ENCODE data around the gene PLXNB2. TPM values are rescaled to one million over a fixed set of nuclear protein-coding genes. Genes with fewer than 3 reads are reported as not detected.

Gene PLXNB2
- total RNA-seq, 1 donor from 2014 or later = 443 TPM

DNA sequence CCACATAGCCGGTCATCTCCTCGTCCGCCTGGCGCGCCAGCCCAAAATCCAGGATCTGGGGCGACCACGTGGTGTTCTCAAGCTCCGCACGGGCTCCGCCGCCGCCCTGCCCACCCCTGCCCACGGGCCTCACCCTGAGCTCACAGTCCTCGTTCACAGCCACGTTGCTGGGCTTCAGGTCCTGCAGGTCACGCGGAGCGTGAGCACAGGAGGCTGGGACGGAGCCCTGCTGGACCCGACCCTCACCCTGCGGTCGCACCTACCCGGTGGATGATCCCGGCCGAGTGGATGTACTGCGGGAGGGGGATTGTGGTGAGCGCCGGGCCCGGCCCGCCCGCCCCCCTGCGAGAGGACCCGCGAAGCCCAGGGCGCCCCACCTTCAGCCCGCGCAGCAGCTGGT lies 40.5 kb downstream of the PLXNB2 start:
- no peak for DNase-seq (ENCODE audit: low spot score)

DNA sequence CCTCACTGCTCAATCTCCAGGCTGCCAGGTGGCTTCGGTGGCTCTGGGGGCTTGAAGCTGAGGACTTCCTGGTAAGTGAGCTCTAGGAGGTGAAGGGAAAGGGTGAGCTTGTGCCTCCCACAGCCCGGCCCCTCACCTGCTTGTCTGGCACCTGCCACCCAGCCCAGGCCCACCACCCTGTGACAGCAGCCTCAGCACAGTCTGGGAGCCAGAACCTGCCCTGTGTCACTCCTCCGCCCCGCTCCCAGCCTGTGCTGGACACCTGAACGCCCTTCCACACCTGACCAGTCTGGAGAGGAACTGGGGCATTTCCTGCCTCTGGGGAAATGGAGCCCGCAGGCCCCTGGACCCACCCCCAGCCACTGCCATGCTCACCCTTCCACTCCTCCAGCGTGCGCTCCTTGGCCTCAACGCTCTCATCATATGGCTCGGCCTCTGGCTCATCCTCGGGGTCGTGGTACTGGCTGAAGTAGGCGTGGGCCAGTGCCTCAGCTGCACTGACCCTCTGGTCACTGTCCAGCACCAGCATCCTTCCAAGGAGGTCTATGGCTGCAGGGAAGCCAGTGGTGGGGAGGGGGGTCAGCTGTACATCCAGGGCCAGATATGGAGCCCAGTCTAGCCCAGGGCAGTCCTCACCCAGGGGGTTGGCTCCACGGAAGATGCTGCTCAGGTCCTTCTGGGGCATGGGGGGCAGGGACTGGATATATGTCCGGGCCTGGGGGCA lies 42.3 kb downstream of the PLXNB2 start:
- DNase-seq (ENCODE audit: low spot score) = no peak

DNA sequence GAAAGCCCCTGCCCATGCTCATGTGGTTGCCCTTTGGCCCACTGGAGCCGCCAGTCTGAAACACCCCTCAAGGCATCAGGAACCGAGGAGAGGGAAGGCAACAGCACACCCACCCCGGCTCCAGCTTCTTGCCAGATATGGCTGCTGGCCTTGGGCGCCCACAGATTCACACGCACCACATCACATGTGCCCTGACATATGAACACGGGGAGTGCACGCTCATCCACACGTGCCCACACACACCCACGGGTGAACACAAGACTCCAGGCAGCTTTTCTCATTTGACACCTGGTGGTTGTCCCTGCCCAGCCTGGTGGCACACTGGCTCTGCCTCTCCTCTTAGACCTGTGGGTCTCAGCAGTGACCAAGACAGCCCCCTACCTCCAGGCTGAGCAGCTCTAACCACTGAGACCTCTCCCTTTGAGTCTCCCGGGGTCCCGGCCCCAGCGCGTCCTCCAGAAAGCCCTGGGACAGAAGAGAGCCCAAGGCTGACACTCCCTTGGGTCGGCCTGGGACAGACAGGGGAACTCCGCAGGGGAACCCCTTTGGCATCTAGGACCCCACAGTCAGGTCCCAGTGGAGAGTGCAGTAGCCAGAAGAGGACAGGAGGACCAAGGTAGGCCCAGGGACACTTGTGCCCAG lies 43.2 kb downstream of the PLXNB2 start:
- DNase-seq (ENCODE audit: low spot score) = no peak

DNA sequence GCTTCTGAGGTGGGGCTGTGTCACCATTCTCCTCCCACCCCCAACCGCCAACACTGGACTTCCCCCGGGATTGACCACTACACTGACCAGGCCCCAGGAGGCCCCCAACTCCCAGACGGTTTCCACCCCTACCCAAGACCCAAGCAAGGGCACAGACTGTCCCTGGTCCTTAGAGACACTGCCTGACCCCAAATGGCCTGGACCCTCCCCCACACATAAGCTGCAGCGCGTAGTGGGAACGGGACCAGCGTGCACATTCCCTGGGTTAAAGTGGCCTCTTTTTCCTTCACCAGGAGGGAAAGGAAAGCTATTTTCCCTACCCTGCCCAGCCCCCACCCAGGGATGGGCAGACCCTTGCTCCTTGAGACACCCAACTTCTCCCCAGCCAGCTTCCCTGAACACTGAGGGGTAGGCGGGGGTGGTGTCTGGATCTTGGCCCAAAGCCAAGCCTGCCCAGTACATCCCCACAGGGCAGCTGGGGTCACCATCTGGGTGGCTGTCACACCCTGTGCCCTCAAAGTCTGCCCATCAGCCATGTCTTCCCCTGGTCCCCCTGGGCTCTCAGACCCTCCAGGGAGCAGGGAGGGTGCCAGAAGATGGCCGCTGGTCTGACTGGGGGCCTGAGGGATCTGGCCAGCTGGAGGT lies 44.4 kb downstream of the PLXNB2 start:
- no peak for DNase-seq (ENCODE audit: low spot score)

DNA sequence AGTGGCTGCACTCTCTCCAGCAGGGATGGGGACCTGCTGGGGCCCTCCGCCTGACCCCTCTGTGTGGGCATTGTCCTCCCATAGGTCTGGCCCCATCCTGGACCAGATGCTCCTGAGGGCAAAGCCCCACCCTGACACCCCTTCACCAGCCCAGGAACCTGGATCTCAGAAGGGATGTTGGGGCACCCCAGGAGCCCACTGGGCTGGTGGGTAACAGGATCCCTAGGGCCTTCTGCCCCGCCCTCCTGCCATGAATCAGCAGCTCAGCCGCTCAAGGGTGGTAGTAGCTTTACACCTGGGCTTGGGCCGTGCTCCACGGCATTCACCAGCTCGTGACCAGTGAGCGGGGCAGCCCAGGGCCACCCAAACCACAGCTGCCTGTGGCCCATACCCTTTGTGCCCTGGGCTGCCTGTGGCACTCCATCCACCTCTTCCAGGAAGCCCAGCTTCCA lies 45.0 kb downstream of the PLXNB2 start:
- no peak for DNase-seq (ENCODE audit: low spot score)

DNA sequence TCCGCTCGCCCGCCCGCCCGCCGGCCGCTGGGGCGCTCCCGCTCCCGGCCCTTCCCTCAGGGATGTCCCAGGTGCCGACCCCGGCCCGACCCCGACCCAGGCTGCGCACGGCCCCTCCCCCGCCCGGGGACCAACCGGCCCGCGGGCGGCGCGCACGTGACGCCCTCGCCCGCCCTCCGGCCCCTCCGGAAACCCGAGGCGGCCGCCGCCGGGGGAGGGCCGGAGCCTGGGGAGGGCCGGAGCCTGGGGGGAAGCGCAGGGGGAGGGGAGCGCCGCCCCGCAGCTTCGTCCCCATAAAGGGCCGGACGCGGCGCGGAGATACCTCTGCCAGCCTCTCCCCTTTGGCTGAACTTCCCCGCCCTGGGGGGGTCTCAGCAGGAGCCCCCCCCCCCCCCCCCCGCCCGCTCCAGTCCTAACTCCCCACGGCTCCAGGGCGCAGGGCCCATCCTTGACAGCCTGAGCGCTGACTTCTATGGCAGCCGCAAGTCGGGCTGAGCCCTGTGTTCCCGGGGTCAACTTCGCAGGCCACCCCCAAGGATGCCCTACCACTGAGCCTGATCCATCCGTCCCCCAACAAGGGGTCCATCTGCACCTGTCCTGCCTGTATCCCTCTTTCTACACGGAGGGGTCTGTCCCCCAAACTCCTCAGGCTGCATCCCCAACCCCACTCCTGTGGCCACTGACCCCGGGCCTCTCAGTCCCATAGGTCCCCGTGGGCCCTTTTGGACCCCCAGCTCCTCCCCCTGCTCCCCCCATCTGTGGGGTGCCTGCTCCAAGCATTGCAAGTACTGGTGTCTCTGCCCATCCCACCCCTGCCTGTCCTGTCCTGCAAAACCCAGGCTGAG lies 45.6 kb downstream of the PLXNB2 start, which contains the start of gene MAPK12:
Gene MAPK12, minus strand, starts transcription at position 69 of the 845 bp plus-strand sequence. CDS start 174 bp downstream, outside the sequence.
- DNase-seq (ENCODE audit: low spot score) = no peak

DNA sequence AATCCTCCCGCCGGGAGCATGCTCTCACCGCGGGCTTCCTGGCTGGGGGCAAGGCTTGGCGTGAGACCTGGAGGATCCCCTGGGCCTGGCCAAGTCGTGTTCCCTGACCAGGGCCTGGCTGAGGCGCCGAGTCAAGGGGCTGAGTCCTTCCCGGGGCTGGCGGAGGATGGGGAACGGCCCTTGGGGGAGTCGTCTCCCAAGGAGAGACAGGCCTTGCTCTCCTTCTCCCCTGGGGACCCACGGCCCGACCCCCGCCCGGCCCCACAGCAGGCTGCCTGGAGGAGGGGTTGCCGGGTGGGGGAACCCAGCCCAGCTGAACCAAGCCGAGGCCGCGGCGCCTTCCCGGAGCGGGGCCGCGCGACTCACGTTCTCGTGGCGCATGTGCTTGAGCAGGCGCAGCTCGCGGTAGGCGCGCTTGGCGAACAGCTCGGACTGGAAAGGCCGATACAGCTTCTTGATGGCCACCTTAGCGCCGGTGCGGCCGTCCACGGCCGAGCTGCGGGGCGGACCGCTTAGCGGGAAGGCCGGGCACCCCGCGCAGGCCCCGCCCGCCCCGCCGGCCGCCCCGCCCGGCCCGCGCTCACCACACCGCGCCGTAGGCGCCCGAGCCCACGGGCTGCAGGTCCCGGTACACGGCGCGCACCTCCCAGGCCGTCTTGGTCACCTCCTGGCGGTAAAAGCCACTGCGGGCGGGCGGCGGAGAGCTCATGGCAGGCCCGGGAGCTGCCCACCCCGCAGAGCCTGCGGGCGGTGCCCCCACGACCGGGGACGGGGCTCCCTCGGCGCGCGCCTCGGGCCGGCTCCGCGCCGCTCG lies 46.4 kb downstream of the PLXNB2 start:
- no peak for DNase-seq (ENCODE audit: low spot score)

DNA sequence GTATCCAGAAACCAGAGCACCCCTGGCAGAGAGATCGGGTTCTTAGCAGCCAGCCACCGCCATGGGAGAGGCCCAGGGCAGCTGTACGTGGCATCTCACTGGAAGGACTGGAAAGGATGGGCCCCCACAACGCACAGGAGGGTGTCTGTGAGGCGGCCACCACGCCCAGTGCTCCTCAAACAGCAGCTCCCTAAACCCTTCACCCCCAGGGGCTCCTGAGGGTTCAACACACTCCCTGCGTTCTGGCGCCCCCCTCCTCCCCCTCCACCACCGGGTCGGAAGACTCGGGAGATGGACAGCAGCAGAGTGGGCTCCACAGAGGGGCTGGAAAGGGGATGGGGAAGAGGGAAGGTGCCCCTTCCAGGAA lies 47.0 kb downstream of the PLXNB2 start:
- no peak for DNase-seq (ENCODE audit: low spot score)

DNA sequence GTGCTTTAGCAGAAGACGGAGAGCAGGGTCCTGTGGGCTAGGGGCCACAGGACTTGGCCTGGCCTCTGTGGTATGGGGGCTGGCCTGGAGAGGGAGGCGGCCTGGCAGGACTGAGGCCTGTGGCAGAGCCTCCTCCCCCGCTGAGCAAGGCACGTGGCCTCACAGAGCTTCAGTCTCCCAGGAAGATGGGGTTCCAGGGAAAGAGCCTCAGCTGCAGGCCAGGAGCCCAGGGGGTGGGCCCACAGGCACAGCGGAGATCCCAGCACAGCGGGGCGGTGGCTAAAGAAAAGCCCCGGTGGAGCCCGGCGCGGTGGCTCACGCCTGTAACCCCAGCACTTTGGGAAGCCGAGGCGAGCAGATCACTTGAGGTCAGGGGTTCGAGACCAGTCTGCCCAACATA lies 48.1 kb downstream of the PLXNB2 start:
- no peak for DNase-seq (ENCODE audit: low spot score)

DNA sequence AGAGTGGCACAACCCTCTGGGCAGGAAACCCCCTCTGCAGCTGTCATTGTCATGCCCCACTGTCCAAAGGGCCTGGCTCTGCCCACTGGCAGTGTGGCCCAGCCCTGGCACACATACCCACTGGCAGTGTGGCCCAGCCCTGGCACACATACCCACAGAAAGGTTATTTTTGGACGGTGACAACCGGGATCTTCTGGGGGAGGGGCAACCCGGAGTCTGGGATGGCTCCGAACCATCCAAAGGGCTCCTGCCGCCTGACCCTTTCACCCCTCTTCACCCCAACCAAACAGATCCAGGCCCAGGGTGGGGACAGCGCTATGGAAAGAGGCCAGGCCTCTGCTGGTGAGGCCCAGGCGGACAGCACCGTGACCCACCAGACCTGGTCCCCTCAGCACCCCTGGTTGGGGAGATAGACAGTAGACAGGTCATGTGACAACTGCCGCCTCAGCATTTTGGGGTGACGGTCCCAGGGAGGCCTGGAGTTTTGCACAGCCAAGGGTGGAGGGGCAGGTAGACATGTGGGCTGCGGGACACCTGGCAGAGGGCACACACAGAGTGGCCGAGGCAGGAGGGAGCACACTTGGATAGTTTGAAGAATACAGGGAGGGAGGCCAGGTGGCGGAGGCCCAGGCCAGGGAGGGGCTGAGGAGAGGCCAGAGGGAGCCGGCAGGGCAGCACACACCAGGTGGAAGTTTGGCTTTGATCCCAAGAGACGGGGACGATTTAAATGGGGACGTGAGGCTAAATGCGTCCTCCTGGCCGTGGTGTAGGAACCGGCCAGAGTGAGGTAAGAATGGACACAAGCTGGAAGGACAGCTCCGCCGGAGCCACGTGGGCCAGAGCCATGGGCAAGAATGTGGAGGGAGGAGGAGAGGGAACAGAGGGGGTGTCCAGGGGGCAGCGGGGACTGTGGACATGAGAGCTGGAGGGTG lies 48.8 kb downstream of the PLXNB2 start:
- DNase-seq (ENCODE audit: low spot score) = no peak

DNA sequence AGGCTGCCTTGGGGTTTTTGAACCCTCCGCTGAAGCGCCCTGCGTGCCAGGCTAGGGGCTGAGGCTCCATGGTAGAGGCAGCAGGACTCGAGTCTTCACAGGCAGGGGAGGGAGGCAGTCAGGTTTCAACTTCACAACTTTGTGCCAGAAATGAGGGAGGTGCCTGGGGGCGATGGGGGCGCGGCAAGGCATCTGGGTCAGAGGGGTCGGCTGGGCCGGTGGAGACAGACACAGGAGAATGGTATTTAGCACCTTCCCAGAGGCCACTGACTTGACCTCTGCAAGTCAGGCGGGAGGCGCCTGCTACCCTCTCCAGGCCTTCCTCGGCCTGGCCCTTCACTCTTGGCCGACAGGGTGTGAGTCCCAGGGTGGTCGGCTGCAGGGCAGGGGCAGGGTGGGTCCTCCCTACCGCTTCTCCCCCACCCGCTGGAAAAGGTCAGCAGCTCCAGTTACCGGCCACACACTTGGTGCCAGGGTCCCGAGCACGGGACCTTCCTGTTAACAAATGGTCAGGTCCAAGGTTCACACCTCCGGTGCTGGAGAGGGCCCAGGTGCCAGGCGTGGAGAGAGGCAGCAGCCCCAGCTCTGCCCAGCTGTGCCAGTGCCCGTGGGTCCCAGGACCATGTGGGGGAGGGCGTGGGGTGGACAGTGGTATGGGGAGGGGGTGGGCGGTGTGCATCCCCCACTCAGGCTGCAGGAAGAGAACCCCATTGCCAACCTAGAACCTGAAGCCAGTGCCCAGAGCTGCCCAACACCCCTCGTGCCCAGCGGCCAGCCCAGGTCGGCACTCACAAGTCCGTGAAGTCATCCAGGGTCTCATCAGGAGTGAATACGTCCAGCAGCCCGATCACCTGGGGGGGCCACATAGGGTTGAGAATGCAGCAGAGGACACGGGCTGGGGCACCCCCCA lies 49.7 kb downstream of the PLXNB2 start:
- DNase-seq (ENCODE audit: low spot score) = no peak

DNA sequence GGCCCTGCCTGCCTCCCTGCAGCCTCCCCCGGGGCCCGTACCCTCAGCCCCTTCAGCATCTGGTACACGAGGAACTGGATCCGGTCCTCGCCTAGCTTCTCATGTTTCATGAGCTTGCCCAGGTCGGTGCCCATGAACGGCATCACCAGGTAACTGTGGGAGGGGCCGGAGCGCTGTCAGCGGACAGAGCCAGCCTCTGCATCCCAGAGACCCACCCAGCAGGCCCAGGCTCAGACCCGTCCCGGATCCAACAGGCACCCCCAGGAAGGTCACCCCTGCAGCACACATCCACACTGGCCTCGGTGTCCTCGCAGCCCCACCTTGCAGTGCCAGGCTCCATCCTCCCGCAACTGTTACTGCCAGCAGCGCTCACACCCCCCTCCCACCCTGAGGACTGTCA lies 50.4 kb downstream of the PLXNB2 start:
- no peak for DNase-seq (ENCODE audit: low spot score)

DNA sequence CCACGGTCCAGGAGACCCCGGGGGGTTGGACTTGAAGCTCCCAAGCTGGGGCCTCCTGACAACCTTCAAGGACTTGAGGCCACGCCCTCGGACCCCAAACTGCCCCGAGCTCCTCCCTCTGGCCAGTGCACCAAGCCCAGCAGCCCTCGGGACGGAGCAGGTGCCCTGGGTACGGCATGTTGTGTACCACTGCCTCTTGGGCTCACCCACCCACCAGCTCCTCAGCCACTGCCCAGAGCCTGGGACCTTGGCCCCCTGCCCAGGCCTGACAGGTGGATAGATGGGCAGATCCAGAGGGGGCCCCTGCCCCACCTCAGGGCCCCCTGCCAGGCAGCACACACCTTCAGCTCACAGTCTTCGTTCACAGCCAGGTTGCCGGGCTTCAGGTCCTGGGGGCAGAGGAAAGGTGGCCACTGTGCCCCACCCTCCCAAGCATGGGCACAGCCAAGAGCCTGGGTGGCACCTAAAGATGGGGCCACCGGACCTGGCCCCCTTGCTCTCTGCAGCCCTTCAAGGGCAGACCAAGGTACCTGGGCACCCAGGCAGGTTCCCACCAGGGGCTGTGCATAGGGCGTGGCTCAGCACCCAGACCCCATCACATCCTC lies 51.1 kb downstream of the PLXNB2 start:
- DNase-seq (ENCODE audit: low spot score) = no peak

DNA sequence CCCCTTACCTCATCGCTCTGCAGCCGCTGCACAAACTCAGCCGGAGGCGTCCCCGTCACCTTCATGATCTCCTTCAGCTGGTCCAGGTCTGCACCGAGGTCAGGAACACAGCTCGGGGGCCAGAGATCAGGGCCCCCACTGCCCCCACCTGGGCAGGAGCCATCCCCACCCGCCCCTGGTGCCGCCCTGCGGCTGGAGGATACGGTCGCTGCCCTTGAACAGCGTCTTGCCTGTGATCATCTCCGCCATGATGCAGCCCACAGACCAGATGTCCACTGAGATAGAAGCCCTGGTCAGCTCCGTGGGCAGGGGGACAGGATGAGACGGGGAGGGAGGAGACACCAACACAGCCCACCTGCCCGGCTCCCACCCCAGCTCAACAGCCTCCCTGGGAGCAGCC lies 51.8 kb downstream of the PLXNB2 start:
- DNase-seq (ENCODE audit: low spot score) = no peak

DNA sequence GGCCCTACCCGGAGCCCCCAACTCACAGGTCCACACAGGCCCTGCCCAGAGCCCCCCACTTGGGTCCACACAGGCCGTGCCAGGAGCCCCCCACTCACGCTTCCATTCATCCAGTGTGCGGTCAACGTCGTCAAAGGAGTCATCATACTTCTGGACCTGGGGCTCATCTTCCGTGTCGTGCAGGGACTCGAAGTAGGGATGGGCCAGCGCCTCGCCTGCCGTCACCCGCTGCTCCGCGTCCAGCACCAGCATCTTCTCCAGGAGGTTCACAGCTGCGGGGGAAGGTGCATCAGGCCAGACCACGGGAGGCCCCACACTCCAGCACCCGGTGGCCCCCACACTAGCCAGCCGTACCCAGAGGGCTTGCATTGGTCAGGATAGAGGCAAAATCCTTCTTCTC lies 52.3 kb downstream of the PLXNB2 start:
- DNase-seq (ENCODE audit: low spot score) = no peak

DNA sequence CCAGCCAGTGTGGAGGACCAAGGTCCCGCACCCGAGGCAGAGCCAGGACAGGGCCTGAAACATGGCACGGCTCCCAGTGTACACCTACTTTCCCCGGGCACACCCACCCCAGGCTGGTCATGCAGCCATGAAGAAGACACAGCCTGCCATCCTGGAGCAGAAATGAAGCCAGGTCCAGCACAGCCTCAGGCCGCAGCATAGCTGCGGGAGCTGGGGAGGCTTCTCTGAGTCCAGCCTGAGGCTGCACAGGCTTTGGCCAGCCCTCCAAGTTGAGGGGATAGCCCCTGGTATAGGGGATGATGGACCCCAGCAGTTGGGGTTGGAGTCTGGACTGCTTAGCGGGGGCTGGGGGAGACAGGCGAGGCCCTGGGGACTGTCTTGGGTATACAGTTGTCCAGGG lies 53.5 kb downstream of the PLXNB2 start:
- DNase-seq (ENCODE audit: low spot score) = no peak

DNA sequence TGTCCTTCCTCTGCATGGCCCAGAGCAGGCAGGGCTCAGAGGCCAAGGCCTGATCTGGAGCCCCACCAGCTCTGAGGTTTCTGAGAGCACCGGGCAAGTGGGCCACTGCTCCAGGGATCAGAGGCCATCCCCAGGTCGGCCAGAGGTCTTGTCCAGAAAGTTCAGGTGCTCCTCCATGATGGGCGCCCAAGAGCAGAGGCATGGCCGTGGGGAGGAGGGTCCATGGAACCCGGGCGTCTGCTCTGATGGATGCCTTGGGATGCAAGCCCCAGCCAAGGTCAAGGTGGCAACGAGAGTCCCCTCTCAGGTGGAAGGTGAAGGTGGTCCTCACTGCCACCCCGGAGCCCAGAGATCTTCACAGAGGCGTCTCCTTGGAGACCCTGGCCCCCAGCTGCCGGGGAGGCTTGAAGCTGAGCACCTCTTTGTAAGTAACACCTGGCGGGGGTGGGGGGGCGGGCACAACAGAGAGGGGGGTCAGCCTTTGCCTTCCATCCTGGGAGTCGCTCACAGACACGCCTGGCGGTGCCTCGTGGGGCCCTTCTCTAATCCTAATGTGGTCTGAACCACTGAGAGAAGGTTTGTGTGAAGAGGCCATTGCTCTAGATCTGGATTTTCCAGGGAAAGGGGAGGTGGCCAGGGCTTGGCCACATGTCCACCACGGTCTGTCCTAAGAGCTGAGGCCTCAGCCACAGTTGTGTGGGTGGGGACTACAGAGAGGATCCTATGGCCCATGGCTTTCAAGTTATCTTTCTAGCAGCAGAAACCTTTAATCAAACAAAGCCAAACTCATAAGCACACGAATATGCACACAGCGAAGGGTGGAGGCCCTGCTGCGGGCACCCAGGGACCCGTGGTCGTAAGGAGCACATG lies 54.2 kb downstream of the PLXNB2 start:
- no peak for DNase-seq (ENCODE audit: low spot score)

Data from ureter (tissue), 1 donor.